ENCODE data around the gene SFTA2.

- TF ChIP-seq CTCF (IDR thresholded peaks at IDR 0.05) (no peak), POLR2A (IDR thresholded peaks at IDR 0.05) (no peak)
Measured at GRCh38 chr6:30903236-30903635, 28.7 kb downstream of the SFTA2 start.

Data from esophagus squamous epithelium (tissue), 4 donors.